K562 (cell line): ENCODE measurements around the gene AS3MT. TPM values are rescaled to one million over a fixed set of nuclear protein-coding genes. Genes with fewer than 3 reads are reported as not detected.

Experiments
- ARHGAP35 ChIP-seq: fragments of 450-650 bp; IDR thresholded peaks from 2 replicates; pipeline ENCODE4 v1.6.1; 2018; ENCODE audit not compliant: partially characterized antibody
- ILF3 ChIP-seq: fragments of 450-650 bp; IDR thresholded peaks from 2 replicates; pipeline ENCODE4 v1.6.1; 2018; ENCODE audit warnings: antibody characterized with exemption, mild to moderate bottlenecking, moderate library complexity, borderline replicate concordance
- KAT8 ChIP-seq: fragments of 450-650 bp; IDR thresholded peaks from 2 replicates; pipeline ENCODE4 v1.6.1; 2016; ENCODE audit warnings: low read depth, mild to moderate bottlenecking
- MCM2 ChIP-seq: fragments of 450-650 bp; IDR thresholded peaks from 2 replicates; pipeline ENCODE4 v1.6.1; 2017; ENCODE audit warnings: low read depth, mild to moderate bottlenecking
- PHB2 ChIP-seq: fragments of 450-650 bp; IDR thresholded peaks from 2 replicates; pipeline ENCODE4 v1.6.1; 2017; ENCODE audit warnings: low read depth
- POLR3G ChIP-seq: IDR thresholded peaks from 2 replicates; pipeline ENCODE4 v1.6.1; 2011; ENCODE audit not compliant: insufficient read length, insufficient replicate concordance; ENCODE audit errors: extremely low read depth
- RBM14 ChIP-seq: fragments of 200-400 bp; formaldehyde crosslinking; IDR thresholded peaks from 2 replicates; pipeline ENCODE4 v1.6.1; 2018; ENCODE audit warnings: low read depth, mild to moderate bottlenecking, low read length, moderate library complexity, borderline replicate concordance; ENCODE audit not compliant: insufficient read depth
- RFX5 ChIP-seq: IDR thresholded peaks from 2 replicates; pipeline ENCODE4 v1.6.1; 2011; ENCODE audit warnings: low read depth, mild to moderate bottlenecking, improper control_type of control experiment, low read length
- SMAD3 ChIP-seq: fragments of 450-650 bp; formaldehyde crosslinking; conservative IDR thresholded peaks from 2 replicates; pipeline ENCODE4 v1.4.0; 2020; ENCODE audit warnings: mild to moderate bottlenecking
- ZNF121 ChIP-seq: sonication (generic); formaldehyde crosslinking; conservative IDR thresholded peaks from 2 replicates; pipeline ENCODE4 v1.8.0; 2022; ENCODE audit warnings: missing genetic modification reagents
- ZNF583 ChIP-seq: fragments of 250-450 bp; sonication (Bioruptor Pico); IDR thresholded peaks from 2 replicates; pipeline ENCODE4 v1.4.0; 2020
- polyA plus RNA-seq, 8 experiments: library from polyadenylated mRNA; depleted of rRNA in 4 of 8; stranded (reverse) in 5 of 8; unstranded in 3 of 8; fragments of >200 nt; fragmentation: Nextera tagmentation in 2 of 8; fragmentation: Illumina TruSeq in 1 of 8; extraction: Ambion mirVana in 2 of 8; extraction: Trizol in 1 of 8; gene quantifications; 2 replicates each; pipeline versions ENCODE4 v1.2.1 to v1.2.3, GENCODE V29; 2011 to 2014; ENCODE audit warnings: inconsistent platforms in 1 of 8, missing spikeins in 1 of 8
- total RNA-seq, 7 experiments: library from RNA; depleted of rRNA in 6 of 7; stranded (reverse); fragments of >200 nt in 6 of 7; fragmentation: Illumina TruSeq in 2 of 7; extraction: Trizol in 2 of 7; gene quantifications; 2 replicates each; pipeline versions ENCODE4 v1.2.1 to v1.2.3, GENCODE V29; 2011 to 2021; ENCODE audit warnings: low replicate concordance in 1 of 7
- TF ChIP-seq, protein P1 (sequence below): sonication (generic); formaldehyde crosslinking; IDR thresholded peaks from 2 replicates; pipeline ENCODE4 v1.8.1; 2023; ENCODE audit warnings: missing genetic modification reagents, mild to moderate bottlenecking, borderline replicate concordance
- TF ChIP-seq, protein P2 (sequence below), 2 experiments: fragments of 450-650 bp in 1 of 2; sonication (generic) in 1 of 2; formaldehyde crosslinking in 1 of 2; IDR thresholded peaks; 2 replicates each; pipeline versions ENCODE4 v1.7.1 to v1.9.0; 2016 to 2022; ENCODE audit warnings: inconsistent platforms in 1 of 2, mild to moderate bottlenecking in 1 of 2, missing genetic modification reagents in 1 of 2

AS3MT gene
- total and polyA plus RNA-seq, 9 of the 15 experiments (the other 6 are each of a cell fraction or from before 2014, with no cell fraction given): 0.04 to 0.33 (median 0.19) TPM; not detected in 2

- TF ChIP-seq, protein P1, sequence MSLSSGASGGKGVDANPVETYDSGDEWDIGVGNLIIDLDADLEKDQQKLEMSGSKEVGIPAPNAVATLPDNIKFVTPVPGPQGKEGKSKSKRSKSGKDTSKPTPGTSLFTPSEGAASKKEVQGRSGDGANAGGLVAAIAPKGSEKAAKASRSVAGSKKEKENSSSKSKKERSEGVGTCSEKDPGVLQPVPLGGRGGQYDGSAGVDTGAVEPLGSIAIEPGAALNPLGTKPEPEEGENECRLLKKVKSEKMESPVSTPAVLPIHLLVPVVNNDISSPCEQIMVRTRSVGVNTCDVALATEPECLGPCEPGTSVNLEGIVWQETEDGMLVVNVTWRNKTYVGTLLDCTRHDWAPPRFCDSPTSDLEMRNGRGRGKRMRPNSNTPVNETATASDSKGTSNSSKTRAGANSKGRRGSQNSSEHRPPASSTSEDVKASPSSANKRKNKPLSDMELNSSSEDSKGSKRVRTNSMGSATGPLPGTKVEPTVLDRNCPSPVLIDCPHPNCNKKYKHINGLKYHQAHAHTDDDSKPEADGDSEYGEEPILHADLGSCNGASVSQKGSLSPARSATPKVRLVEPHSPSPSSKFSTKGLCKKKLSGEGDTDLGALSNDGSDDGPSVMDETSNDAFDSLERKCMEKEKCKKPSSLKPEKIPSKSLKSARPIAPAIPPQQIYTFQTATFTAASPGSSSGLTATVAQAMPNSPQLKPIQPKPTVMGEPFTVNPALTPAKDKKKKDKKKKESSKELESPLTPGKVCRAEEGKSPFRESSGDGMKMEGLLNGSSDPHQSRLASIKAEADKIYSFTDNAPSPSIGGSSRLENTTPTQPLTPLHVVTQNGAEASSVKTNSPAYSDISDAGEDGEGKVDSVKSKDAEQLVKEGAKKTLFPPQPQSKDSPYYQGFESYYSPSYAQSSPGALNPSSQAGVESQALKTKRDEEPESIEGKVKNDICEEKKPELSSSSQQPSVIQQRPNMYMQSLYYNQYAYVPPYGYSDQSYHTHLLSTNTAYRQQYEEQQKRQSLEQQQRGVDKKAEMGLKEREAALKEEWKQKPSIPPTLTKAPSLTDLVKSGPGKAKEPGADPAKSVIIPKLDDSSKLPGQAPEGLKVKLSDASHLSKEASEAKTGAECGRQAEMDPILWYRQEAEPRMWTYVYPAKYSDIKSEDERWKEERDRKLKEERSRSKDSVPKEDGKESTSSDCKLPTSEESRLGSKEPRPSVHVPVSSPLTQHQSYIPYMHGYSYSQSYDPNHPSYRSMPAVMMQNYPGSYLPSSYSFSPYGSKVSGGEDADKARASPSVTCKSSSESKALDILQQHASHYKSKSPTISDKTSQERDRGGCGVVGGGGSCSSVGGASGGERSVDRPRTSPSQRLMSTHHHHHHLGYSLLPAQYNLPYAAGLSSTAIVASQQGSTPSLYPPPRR (CRISPR knock-in tag): no peak
- TF ChIP-seq ZNF121 (CRISPR knock-in tag): no peak
- TF ChIP-seq POLR3G: no peak
- TF ChIP-seq RBM14: no peak
- no peak for TF ChIP-seq ARHGAP35
- no peak for TF ChIP-seq PHB2
- no peak for TF ChIP-seq SMAD3 (CRISPR knock-in tag)
- TF ChIP-seq, protein P2, sequence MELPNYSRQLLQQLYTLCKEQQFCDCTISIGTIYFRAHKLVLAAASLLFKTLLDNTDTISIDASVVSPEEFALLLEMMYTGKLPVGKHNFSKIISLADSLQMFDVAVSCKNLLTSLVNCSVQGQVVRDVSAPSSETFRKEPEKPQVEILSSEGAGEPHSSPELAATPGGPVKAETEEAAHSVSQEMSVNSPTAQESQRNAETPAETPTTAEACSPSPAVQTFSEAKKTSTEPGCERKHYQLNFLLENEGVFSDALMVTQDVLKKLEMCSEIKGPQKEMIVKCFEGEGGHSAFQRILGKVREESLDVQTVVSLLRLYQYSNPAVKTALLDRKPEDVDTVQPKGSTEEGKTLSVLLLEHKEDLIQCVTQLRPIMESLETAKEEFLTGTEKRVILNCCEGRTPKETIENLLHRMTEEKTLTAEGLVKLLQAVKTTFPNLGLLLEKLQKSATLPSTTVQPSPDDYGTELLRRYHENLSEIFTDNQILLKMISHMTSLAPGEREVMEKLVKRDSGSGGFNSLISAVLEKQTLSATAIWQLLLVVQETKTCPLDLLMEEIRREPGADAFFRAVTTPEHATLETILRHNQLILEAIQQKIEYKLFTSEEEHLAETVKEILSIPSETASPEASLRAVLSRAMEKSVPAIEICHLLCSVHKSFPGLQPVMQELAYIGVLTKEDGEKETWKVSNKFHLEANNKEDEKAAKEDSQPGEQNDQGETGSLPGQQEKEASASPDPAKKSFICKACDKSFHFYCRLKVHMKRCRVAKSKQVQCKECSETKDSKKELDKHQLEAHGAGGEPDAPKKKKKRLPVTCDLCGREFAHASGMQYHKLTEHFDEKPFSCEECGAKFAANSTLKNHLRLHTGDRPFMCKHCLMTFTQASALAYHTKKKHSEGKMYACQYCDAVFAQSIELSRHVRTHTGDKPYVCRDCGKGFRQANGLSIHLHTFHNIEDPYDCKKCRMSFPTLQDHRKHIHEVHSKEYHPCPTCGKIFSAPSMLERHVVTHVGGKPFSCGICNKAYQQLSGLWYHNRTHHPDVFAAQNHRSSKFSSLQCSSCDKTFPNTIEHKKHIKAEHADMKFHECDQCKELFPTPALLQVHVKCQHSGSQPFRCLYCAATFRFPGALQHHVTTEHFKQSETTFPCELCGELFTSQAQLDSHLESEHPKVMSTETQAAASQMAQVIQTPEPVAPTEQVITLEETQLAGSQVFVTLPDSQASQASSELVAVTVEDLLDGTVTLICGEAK (IDR thresholded peaks at IDR 0.05): no peak
- TF ChIP-seq, protein P2 (CRISPR knock-in tag; IDR thresholded peaks at IDR 0.05): no peak
- TF ChIP-seq ZNF583 (CRISPR knock-in tag): no peak
- TF ChIP-seq ILF3: no peak; the same call in 1 of the 2 replicates
- no peak for TF ChIP-seq RFX5
- no peak for TF ChIP-seq KAT8
- TF ChIP-seq MCM2: no peak
Observed at GRCh38 chr10:102917962-102918816, 48.9 kb downstream of the AS3MT start, which contains the start of gene CNNM2 (continued).
